Activated effector memory CD4-positive, alpha-beta T cell treated with anti-CD3 and anti-CD28 coated beads, Interleukin-2, amount 50 U/mL, for 16 hours (primary cell): ENCODE measurements around the gene PRRC2A.
A peak's percentile ranks its signal among the peaks of the same experiment; 100 is the strongest.

ENCODE experiments used
- DNase-seq: peaks from one replicate; pipeline ENCODE4 v3.0.0-alpha.2; 2020

The PRRC2A gene

DNA sequence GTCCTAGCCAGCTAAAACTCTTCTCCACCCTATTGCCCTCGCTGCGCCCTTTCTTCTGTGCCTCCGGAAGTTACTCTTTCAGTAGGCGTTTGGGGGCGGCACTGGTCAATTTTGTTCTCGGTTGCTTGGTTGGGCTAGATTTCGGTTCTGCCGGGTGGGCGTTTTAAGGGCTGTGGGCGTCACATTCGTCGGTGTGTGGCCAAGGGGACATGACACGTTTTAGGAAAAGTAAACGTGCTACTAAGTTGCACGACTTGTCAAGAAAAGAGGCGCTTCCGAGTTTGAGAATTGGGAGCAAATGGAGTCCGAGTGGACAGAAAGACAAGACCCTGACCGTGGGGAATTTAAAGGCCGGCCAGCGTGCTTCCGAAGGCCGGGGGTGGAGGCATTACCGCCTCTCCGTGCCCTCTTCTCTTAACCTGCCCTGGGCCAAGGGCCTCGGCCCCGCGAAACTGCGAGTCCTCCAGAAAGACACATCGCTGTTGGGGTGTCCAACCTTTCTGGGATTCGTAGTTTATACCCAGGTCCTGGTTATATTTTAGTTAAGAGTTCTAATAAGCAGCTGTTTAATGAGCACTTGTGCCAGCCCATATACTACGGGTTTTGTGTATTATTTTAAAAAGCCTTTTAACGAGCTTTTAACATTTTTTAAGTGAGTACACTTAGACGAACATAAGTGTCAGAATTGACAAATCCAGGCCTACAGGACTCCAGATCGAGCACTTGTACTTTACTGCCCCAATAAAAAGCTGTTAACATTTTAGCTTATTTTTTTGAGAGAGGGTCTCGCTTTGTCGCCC, 32.6 kb downstream of the PRRC2A start:
- peak; percentile 94 for DNase-seq

DNA sequence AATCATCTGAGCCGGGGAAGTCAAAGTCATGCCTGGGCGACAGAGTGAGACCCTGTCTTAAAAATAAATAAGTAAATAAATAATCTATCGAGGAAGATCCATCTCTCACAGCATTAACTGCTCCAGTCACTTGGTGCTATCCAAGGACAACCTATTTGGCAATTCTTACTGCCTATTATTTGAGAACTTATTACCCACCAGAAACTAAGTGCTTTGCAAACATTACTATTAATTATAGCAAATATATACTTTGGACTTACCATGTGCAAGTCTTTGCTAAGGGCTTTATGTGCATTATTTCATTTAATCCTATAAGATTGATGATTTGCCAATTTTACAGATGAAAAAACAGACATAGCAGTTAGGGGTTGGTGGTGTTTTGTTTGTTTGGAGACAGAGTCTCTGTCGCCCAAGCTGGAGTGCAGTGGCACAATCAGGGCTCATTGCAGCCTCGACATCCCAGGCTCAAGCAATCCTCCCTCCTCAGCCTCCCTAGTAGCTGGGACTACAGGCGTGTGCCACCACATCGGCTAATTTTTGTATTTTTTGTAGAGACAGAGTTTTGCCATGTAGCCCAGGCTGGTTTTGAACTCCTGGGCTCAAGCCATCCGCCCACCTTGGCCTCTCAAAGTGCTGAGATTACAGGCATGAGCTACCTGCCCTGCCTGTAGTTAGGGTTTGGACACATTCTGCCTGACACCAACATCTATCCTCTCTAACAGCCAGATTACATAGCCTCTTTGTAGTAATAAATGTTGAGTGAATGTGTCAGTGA, 34.2 kb downstream of the PRRC2A start:
- no peak for DNase-seq

DNA sequence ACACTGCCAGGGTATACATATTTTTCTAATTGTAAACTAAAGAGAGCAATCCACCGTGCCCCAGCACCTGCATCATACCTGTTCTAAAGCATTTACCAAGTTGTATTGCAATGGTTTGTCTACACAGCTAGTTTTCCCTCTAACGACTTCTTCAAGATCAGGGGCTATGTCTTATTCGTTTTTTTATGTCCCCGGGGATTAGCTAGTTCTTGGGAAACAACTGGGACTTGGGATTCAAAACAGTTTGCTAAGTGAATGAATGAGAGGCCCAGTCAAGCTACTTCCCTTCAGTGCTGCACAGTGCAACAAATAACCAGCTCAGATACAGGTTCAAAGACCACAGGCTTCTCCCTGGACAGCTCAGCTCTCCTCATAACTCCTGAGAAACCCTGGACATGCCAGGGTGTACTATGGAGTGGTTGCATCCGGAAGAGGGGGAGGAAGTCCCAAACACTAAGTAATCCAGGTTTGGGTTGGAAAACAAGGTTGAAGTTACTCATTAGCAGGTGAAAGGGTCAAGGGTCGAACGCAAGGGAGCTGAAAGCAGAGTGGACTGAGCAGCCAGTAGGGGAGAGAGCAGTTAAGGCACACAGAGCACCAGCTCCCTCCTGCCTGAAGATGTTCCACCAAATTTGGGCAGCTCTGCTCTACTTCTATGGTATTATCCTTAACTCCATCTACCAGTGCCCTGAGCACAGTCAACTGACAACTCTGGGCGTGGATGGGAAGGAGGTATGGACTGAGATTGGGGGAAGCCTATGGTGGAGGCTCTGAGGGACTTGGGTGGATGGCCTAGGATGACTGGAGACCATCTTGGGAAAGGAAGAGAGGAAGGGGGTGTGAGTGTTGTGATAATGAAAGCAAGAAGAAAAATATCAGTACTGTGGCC, 35.1 kb downstream of the PRRC2A start, which contains the start of gene APOM:
TSS of gene APOM (plus strand) at position 546 of the 889 bp plus-strand sequence. CDS start at position 619, 73 bp downstream.
- DNase-seq: no peak

DNA sequence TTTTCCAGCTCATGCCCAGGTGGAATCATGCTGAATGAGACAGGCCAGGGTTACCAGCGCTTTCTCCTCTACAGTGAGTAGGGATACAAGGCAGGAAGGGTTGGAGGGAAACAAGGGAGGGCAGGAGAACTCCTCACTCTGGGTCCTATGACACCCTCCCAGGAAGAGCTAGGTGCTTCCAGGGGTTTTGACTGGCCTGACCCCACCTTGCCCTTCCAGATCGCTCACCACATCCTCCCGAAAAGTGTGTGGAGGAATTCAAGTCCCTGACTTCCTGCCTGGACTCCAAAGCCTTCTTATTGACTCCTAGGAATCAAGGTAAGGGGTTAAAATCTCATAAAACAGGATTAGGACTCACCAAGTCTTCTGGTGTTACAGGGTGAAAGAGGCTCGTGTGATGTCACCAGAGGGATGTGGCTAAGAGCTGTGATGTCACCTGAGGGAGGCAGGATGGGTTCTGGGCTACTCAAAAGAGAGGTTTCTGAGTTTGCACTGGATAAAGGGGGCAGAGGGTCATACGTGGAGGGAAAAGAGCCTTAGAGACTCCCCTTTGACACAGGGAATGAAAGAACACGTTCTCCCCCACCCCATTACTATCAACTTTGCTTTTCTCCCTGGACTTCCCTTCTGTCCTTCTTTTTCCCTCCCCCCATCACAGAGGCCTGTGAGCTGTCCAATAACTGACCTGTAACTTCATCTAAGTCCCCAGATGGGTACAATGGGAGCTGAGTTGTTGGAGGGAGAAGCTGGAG, 37.1 kb downstream of the PRRC2A start:
- DNase-seq: no peak

DNA sequence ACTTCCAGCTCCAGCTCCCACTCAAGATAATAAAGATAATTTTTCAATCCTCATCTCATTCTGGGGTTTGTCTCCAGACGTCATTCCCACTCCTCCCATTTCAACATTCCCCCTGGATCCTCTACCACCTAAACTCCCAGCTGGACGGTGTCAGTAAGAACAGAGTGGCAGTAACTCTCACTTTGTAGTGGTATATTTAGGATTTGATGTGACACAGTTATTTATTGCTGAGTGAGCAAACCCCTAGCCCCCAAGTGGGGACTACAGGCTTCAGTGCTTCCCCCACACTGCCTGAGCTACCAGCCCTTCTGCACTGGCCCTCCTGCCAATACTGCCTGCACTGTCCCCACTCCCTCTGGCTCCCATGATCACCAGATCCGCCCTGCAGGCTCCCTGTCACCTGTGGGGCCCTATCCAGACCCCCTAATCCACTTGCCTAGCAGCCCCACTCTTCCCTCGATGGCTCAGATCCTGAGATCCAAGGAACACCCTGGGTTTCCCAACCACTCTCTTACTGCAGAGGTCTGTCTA, 37.7 kb downstream of the PRRC2A start:
- DNase-seq: no peak

DNA sequence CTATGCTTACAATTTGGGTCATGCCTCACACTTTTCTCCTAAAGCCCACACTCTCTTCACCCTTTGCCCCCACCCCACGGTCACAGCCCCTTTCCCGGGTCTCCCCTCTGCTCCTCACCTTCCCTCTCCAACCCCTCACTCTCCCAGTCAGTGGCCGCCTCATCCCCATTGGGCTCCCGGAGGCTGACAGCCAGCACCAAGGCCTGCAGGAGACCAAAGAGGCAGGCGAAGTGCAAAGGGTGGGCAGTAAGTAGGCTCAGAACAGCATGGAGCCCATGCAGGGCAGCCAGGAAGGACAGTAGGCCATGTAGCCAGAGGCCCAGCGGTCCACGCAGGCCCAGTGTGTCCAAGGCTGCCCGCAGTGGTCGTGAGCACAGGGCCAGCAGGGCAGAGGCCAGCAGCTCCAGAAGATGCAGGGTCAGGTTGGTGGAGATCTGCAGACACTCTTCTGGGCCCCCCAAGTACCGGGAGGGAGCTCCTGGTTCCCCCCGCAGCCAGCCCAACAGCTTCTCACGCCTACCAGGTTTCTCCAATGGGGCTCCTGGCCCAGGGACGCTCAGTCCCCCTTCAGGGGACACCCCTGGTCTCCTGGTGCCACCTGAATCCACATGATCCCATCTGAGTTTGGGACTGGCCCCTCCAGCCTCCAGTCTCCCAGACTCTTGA, 38.6 kb downstream of the PRRC2A start:
- DNase-seq: no peak

DNA sequence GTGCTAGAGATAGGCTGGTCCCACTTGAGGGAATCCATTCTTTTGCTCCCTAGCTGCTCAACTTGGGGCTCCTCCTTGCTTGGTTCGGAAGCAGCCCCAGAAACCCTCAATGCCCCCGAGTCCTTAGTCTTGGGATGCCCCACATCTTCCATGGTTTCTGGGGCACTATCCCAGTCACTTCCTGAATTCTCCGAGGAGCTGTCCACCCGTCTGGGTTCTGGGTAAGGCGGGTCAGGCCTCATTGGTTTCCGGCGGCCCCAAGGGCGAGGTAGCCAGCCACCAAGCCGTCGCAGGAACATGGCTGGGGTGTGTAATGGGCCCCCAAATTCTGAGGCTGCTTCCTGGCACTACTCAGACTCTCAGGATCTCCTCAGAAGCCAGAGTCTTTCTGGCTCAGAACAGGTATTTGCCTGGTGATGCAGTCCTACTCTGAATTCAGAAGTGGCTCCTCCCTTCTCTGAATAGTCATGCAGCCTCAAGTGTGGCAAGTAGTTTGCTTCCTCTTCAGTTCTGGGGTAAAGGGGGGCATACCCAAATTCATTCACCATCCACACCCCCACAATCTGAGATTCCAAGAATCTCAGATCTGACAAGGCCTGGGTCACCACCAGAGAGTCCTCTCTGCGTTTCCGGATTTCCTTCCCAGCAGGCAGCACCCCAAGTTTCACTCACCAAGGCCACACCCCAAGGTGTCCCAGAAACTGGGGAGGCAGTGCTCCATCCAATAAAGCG, 39.3 kb downstream of the PRRC2A start:
- peak; percentile 74 for DNase-seq

DNA sequence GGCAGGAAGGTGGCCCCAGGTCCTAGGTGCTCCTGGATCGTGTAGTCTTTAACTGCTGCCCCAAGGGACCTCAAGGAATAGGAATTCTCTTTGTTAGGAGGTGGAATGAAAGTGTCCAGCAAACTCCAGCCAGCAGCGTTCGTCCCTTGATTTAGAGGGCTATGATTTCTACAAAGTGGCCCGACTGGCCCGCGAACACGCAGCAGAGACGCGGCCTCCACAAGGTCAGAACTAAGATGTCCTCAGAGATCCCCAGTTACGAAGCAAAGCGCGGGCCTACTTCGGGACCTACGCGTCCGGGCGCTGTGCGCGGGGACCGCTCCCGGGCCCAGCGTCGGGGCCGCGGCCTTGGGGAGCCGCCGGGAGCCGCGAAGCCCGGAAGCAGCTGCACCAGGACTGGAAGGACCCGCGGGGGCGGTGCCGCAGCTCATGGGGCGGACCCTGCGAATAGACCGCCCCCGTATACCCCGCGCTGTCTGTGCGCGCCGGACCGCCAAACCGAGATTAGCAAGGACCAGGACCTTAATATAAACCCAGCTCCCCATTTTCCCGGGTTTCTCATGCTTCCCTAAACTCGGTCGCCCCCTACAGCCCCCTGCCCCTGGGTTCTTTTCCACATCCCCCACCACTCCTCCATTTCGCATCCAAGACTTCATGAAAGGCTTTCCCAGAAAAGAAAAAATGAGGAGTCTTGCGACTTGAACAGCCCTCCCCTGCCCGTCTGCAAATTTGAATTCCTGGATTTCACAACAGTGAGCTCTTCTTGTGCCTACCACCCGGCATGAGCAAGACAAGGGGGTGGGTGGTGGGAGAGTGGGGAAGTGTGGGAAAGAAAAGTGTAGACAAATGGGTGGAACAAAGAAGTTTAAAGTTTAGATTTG, 40.1 kb downstream of the PRRC2A start, which contains the start of gene C6orf47:
TSS of gene C6orf47 (minus strand) at position 398 of the 881 bp plus-strand sequence. CDS start 831 bp downstream, outside the sequence.
- DNase-seq: peak; percentile 91

DNA sequence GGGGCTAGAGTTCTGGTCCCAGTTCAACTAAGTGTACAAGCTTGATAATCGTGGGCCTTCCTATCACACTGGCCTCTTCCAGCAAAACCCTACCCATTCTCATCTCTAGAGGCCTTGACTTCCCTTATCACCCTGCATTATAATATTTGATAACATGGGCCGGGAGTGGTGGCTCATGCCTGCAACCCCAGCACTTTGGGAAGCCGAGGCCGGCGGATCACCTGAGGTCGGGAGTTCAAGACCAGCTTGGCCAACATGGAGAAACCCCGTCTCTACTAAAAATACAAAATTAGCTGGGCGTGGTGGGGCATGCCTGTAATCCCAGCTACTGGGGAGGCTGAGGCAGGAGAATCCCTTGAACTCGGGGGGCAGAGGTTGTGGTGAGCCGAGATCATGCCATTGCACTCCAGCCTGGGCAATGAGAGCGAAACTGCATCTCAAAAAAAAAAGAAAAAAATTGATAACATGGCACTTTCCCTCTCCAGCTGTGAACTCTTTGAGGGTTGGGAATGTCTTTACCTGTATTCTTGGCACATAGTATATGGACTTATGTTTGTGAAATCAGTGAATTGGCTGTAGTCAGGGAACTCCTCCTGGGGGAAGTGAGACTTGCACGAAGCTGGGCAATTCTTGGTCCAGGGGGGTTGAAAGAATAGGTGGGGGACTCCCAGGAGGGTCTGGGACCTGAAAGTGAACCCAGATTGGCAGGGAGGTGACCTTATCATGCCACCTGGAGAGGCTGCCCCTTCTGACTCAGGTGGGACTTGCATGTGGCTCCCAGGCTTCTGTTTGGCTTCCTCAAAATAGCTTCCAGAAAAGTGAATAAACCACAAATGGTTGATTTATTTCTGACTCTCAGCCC, 41.0 kb downstream of the PRRC2A start:
- no peak for DNase-seq

DNA sequence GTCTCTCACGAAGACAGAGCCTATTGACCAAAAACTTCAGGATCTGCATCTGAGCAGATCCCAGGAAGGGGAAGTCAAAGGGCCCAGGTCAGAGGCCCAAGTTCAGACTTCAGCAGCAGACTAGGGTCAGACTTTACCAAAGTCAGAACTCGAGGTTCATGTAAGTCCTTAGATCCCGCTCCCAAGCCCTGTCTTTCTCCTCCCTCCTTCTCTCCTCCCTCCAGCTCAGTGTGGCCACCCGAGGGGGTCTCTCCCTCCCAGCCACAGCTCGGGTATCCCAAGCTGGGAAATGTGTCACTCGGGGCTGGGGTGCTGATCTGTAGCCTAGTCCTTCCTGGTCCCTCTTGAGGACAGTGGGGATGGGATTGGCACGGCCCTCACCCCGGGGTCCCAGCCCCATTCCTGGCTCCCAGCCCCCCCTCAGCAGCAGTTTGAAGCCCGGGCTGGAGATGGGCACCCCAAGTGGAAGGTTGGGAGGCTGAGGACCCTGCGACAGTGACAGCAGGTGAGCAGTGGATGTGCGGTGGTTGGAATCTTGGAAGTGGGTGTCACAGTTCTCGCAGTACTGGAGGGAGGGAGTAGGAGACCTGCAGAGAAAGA, 41.7 kb downstream of the PRRC2A start:
- no peak for DNase-seq

DNA sequence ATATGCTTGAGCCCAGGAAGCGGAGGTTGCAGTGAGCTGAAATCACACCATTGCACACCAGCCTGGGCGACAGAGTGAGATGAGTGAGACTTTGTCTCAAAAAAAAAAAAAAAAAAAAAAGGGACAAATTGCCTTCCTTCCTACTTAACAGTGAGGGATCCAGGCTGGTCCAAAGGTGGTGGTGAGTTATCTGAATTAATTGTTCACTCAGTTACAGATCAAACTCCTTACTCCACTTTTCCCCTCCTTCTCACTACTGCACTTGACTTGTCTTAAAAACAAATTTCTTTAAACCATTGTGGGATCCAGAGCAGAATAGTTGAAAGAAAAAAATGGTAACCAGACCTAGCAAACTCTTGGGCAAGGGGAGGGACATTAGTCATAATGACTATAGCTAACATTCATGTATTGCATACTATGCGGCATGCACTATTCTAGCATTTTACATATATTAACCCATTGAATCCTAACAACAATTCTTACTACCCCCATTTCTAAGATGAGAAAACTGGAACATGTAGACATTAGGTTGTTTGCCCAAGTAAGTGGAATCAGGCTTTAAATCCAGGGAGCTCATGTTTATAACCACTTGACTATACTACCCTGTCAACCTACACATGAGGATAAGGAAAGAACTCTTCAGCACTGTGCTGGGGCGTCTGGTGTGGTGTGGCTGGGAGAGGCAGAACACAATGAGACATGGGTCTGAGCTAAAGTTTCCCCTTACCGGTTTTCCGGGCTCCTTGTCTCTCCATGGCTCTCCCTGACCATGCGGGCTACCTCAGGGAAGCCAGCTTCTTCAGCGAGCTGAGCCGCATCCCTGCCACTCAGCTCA, 42.8 kb downstream of the PRRC2A start:
- DNase-seq: no peak

DNA sequence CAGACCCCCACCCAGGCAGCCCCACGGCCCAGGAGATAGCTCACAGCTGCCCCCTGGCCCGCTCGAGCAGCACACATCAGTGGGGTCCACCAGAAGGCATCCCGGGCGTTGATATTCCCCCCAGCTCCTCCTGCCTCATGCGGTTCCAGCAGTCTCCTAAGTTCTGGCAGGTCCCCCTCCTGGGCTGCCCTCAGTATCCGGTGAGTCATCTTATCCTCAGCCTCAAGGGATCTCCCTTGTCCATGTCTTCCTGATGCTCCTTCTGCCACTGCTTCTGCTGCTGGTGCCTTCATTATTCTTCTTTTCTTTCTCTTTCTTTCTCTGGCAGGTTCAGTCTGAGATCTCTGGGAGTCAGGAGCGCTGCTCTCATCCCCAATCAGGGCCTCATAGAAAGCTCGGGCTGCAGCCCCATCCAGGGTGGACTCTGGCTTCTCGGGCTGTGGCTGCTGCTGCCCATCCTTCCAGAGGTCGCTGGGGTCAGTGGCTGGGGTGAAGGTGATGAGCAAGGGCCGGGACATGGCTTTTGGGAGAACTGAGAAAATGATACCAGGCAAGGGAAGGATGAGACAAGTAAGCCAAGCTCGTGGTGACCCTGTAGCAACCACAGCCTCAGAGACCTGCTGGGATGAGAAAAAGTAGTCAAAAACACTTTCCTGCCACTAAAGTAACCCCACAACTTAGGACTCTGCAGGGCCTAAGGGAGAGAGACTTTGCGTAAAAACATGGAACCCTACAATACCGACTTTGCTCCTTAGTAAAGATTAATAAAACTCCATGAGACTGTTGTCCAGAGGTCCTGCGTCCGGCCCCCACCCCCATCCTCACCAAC, 43.7 kb downstream of the PRRC2A start:
- peak; percentile 68 for DNase-seq

DNA sequence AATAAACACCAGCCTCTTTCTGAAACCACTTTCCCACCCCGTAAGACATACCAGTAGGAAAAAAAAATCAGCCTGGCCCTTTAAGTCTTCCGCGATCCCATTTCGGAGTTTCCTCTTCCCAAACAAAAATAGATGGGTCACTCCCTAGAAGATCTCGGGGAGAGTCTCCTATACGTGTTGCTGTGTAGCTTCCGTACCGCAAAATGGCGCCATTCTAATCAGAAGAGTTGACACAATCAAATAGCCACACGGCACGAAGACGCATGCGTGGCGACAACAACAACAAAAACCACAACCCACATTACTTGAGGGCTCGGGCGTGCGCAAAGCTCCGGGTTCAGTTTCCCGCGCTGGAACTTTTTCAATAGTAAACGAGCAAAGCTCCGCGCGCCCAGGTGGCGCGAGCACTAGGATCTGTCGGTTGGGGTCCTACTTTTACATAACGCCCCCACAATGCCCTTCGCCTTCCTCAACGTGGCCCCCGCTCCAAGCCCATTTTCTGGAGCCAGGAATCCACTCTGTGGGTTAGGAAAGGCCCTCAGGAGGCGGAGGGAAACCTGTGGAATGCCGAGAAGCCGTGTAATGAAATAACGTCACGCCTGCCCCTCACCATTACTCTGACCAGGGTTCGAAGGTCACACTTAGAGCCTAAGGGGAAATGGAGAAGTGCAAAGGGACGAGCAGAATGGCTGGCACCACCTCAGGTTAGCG, 44.4 kb downstream of the PRRC2A start, which contains the start of gene GPANK1:
TSS of gene GPANK1 (minus strand) at position 208 of the 711 bp plus-strand sequence. CDS start 519 bp downstream, outside the sequence.
- DNase-seq: peak; percentile 96

DNA sequence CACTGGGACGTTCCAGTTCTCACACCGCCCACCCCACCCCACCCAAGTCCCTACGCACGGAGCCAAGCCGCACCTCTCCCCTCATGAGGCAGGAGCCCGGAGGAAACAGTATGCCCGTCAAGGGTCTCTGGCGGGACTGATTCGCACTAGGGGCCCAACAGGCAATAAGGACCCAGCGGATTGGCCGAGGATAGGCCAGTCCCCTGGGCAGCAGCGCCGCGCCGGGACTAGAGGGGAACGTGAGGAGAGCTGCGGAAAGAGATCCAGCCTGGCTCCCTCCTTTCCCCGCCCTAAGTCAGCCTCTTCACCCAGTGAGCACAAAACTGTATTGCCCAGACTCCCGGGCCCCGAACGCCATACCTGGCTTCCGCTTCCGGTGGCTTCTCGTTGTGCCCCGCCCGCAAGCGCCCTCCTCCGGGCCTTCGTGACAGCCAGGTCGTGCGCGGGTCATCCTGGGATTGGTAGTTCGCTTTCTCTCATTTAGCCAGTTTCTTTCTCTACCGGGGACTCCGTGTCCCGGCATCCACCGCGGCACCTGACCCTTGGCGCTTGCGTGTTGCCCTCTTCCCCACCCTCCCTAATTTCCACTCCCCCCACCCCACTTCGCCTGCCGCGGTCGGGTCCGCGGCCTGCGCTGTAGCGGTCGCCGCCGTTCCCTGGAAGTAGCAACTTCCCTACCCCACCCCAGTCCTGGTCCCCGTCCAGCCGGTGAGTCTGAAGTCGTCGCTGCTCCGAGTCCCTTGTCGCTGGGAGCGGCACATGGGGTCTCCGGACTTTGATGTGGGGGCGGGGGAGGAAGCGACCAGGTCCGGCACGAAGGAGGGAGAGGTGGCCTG, 45.2 kb downstream of the PRRC2A start, which contains the start of gene CSNK2B:
TSS of gene CSNK2B (plus strand) at position 580 of the 836 bp plus-strand sequence. CDS start 752 bp downstream, outside the sequence.
- peak; percentile 100 for DNase-seq
